Spleen (tissue), 11 donors: ENCODE results near the gene ABCA10. TPM values are rescaled to one million over a fixed set of nuclear protein-coding genes. Genes with fewer than 3 reads are reported as not detected.

ENCODE experiments used
- DNase-seq: peaks from one replicate; pipeline ENCODE4 v3.0.0-alpha.2; 2020
- H3K27ac ChIP-seq, 8 donors: fragments of 200-600 bp; sonication (generic) in 7 of 8; 1 replicate in 4 of 8; 2 replicates in 4 of 8; pipeline versions ENCODE4 v1.5.0 to v1.8.0; 2016 to 2021; ENCODE audit warnings: inconsistent platforms in 4 of 8, mild to moderate bottlenecking in 4 of 8, moderate library complexity in 1 of 8
- H3K27me3 ChIP-seq, 7 donors: fragments of 200-600 bp; sonication (generic) in 6 of 7; replicated peaks in 1 of 7; 1 replicate in 4 of 7; 2 replicates in 3 of 7; pipeline versions ENCODE4 v1.5.0 to v1.8.0; 2016 to 2021; ENCODE audit warnings: inconsistent platforms in 3 of 7, mild to moderate bottlenecking in 1 of 7
- H3K36me3 ChIP-seq, 6 donors: fragments of 200-600 bp; sonication (generic) in 5 of 6; 1 replicate in 4 of 6; 2 replicates in 2 of 6; pipeline versions ENCODE4 v1.5.0 to v1.8.0; 2016 to 2021; ENCODE audit warnings: inconsistent platforms in 2 of 6
- H3K4me1 ChIP-seq, 6 donors: fragments of 200-600 bp; sonication (generic) in 5 of 6; 1 replicate in 3 of 6; 2 replicates in 3 of 6; pipeline versions ENCODE4 v1.5.0 to v1.8.0; 2016 to 2021; ENCODE audit warnings: inconsistent platforms in 3 of 6
- H3K4me3 ChIP-seq, 8 donors: fragments of 200-600 bp; sonication (generic) in 7 of 8; 1 replicate in 4 of 8; 2 replicates in 4 of 8; pipeline versions ENCODE4 v1.5.0 to v1.8.0; 2016 to 2021; ENCODE audit warnings: inconsistent platforms in 4 of 8, mild to moderate bottlenecking in 4 of 8, moderate library complexity in 2 of 8
- H3K9me3 ChIP-seq, 8 donors: fragments of 200-600 bp; sonication (generic) in 7 of 8; 1 replicate in 4 of 8; 2 replicates in 4 of 8; pipeline versions ENCODE4 v1.5.0 to v1.8.0; 2016 to 2021; ENCODE audit warnings: inconsistent platforms in 4 of 8
- POLR2A ChIP-seq, 3 donors: fragments of 450-650 bp; IDR thresholded peaks; one replicate each; pipeline ENCODE4 v1.5.1; 2017; ENCODE audit warnings: antibody characterized with exemption in 3 of 3, mild to moderate bottlenecking in 1 of 3
- POLR2AphosphoS5 ChIP-seq, 3 donors: sonication (generic); formaldehyde crosslinking; IDR thresholded peaks; one replicate each; pipeline ENCODE4 v1.5.1; 2017; ENCODE audit warnings: antibody characterized with exemption in 3 of 3
- WGBS, 5 donors: extraction: QIAGEN DNeasy Blood & Tissue Kit in 3 of 5; methylation state at CpG; one replicate each; pipeline versions ENCODE4 v1.1.5 to v1.1.7; 2013 to 2018; 5-methylcytosine and 5-hydroxymethylcytosine counted together
- intact Hi-C: fragments of 100-400 bp; cut with DNase I; formaldehyde crosslinking; loops from one replicate; pipeline ENCODE4 v1.15.0; 2023; ENCODE audit warnings: low total_unique reads
- polyA plus RNA-seq, 3 donors: library from polyadenylated mRNA; stranded (reverse); fragments of 200-250 nt; gene quantifications; one replicate each; pipeline ENCODE4 v1.2.1, GENCODE V29; 2013
- total RNA-seq, 7 donors: library from RNA; depleted of rRNA in 3 of 7; stranded (reverse); fragments of >200 nt in 3 of 7; fragmentation: NEBNext Ultra II Directional in 4 of 7; extraction: Animal tissue kit (Norgen Biotek cat#: 25700) in 4 of 7; gene quantifications; one replicate each; pipeline versions ENCODE4 v1.1.0 to v1.2.1, GENCODE V29; 2016 to 2021
- TF ChIP-seq, protein P1 (sequence below), 11 experiments: fragments of 200-600 bp in 7 of 11; fragments of 450-650 bp in 4 of 11; sonication (generic) in 4 of 11; IDR thresholded peaks in 8 of 11; conservative IDR thresholded peaks in 3 of 11; 1 replicate in 7 of 11; 2 replicates in 4 of 11; pipeline versions ENCODE4 v1.4.0 to v1.8.0; 2016 to 2021; ENCODE audit warnings: antibody characterized with exemption in 11 of 11, inconsistent platforms in 4 of 11, mild to moderate bottlenecking in 1 of 11
- donor health status: healthy with polysubstance abuse.
- donor health status: DM: no; HTN: no; CAD: no; lungs with moderate emphysema.
- donor health status: DM: no; HTN: no; CAD: no.
- donor health status: Bipolar disorder and iron deficiency.
- donor health status: healthy.
- donor health status: DM: no; HTN: no; CAD: no.
- donor health status: DM: yes; HTN: yes; CAD: no.

The ABCA10 gene
- total and polyA plus RNA-seq, 10 donors, result 1.5 to 4.9 (median 2.4) TPM

DNA sequence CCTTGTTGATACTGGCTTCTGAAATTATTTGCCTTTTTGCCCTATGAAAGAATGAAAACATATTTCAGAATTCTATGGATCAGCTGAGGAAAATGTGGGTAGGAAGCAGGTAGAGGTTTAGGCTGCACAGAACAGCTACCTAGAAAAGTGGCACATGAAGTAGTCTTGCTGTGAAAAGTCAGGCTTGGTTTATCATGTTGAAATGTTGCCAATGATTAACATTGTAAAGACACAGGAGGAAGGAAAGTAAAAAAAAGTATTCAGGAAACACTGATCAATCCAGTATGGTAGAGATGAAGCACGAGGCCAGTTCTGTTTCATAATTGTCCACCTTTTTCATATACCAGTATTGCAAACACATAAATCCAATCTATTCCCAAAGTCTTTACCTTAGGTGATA is 116.8 kb downstream of the ABCA10 start:
- no peak overlapping the region for H3K4me3 ChIP-seq
- H3K4me1 ChIP-seq, result peaks cover 0 to 22% (median 2%) of the 10 kb centered on the region in 6 donors
- TF ChIP-seq POLR2A (IDR thresholded peaks at IDR 0.05) (no peak), POLR2AphosphoS5 (IDR thresholded peaks at IDR 0.05) (no peak)
- TF ChIP-seq, protein P1, sequence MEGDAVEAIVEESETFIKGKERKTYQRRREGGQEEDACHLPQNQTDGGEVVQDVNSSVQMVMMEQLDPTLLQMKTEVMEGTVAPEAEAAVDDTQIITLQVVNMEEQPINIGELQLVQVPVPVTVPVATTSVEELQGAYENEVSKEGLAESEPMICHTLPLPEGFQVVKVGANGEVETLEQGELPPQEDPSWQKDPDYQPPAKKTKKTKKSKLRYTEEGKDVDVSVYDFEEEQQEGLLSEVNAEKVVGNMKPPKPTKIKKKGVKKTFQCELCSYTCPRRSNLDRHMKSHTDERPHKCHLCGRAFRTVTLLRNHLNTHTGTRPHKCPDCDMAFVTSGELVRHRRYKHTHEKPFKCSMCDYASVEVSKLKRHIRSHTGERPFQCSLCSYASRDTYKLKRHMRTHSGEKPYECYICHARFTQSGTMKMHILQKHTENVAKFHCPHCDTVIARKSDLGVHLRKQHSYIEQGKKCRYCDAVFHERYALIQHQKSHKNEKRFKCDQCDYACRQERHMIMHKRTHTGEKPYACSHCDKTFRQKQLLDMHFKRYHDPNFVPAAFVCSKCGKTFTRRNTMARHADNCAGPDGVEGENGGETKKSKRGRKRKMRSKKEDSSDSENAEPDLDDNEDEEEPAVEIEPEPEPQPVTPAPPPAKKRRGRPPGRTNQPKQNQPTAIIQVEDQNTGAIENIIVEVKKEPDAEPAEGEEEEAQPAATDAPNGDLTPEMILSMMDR (IDR thresholded peaks at IDR 0.05 in 8 of 11, conservative IDR thresholded peaks at IDR 0.05 in 3 of 11), result no peak
- WGBS, 5 donors, result 39 to 82% (median 46%) methylated on average over 1 of the region's 1 CpG
- intact Hi-C loops, result no loop called here
- no peak for DNase-seq
- H3K9me3 ChIP-seq, result no peaks in the 10 kb centered on the region
- H3K27me3 ChIP-seq, result no peaks in the 10 kb centered on the region
- no peak overlapping the region for H3K27ac ChIP-seq
- H3K36me3 ChIP-seq, result no peaks in the 10 kb centered on the region

DNA sequence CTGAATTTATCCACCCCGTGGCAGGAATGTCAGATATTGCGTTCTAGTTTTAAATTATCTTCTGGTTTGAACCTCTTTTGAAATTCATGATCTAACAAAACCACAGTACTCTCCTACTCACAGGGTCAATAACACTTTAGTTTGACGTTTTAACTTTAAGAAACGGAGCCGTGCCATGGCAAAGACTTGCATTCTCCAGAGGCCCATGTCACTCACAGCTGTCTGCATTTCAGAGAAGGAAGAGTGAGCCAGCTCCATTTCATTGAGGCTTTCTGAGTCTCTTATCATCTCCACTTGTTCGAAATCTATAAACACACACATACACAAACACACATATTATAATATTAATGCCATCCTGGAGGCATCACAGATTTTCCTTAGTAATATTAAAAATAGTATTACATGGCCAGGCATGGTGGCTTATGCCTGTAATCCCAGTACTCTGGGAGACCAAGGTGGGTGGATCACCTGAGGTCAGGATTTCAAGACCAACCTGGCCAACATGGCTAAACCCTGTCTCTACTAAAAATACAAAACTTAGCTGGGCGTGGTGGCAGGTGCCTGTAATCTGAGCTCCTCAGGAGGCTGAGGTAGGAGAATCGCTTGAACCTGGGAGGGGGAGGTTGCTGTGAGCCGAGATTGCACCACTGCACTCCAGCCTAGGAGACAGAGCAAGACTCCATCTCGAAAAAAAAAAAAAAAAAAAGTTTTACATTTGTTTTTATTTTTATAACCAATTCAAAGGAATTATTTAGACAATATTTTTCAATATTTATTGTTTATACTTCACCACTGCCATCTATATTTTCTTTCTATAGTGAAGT is 122.5 kb downstream of the ABCA10 start:
- no peak for DNase-seq
- no peak for TF ChIP-seq POLR2A (IDR thresholded peaks at IDR 0.05)
- TF ChIP-seq, protein P1 (IDR thresholded peaks at IDR 0.05 in 8 of 11, conservative IDR thresholded peaks at IDR 0.05 in 3 of 11), result no peak
- no peak for TF ChIP-seq POLR2AphosphoS5 (IDR thresholded peaks at IDR 0.05)
- intact Hi-C loops, result no loop called here
- H3K36me3 ChIP-seq, result no peaks in the 10 kb centered on the region
- H3K27ac ChIP-seq, result no peak overlapping the region
- no peaks in the 10 kb centered on the region for H3K4me1 ChIP-seq
- H3K9me3 ChIP-seq, result no peaks in the 10 kb centered on the region
- H3K4me3 ChIP-seq, result no peak overlapping the region
- no peaks in the 10 kb centered on the region for H3K27me3 ChIP-seq
- 87 to 92% (median 88%) methylated on average over 10 of the region's 10 CpGs for WGBS, 5 donors

DNA sequence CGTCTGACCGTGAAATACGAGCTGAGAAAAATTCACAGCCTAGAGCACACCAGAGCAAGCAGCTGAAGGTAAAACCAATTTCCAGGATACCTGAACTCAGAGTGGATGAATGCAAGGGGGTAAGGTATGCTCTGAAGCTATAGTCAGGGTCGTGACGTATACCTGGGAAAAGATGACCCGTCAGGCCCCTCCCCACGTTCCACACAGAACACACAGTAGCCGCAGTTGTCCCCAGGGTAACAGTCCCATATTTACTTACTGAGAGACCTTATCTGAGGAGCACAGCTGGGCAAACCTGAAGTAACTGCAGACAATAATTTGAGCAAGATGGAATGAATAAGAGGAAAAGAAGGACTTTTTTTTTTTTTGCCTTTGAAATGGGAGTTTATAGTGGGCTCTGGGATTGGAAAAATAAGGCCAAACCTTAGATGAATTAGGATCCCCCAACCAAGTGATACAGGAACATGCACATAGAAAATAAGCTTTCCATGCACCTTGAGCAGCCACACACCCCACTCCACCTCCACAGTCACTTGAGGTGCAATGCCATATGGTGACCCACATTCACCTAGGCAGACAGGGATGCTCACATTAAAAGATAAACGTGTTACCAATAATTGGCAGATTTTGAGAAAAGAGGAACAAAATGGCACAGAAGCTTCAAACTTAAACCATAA is 124.9 kb downstream of the ABCA10 start:
- no peak for DNase-seq
- intact Hi-C loops, result no loop called here
- no peaks in the 10 kb centered on the region for H3K4me1 ChIP-seq
- H3K4me3 ChIP-seq, result no peak overlapping the region
- H3K27me3 ChIP-seq, result no peaks in the 10 kb centered on the region
- H3K9me3 ChIP-seq, result no peaks in the 10 kb centered on the region
- H3K27ac ChIP-seq, result no peak overlapping the region
- 90 to 95% (median 93%) methylated on average over 9 of the region's 9 CpGs for WGBS, 5 donors
- TF ChIP-seq POLR2A (IDR thresholded peaks at IDR 0.05) (no peak), POLR2AphosphoS5 (IDR thresholded peaks at IDR 0.05) (no peak)
- TF ChIP-seq, protein P1 (IDR thresholded peaks at IDR 0.05 in 8 of 11, conservative IDR thresholded peaks at IDR 0.05 in 3 of 11), result no peak
- no peaks in the 10 kb centered on the region for H3K36me3 ChIP-seq

DNA sequence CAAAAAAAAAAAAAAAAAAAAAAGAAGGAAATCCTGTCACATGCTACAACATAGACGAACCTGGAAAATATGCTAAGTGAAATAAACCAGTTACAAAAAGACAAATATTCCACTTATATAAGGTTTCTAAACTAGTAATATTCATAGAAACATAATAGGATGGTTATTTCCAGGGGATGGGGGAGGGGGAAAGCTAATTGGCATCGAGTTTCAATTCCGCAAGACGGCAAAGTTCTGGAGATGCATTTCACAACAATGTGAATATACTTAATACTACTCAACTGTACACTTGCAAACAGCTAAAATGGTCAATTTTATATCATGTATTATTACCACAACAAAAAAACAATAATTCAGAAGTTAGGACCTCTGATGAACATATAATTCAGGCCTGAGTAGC is 130.0 kb downstream of the ABCA10 start:
- no peak overlapping the region for H3K4me3 ChIP-seq
- TF ChIP-seq, protein P1 (IDR thresholded peaks at IDR 0.05 in 8 of 11, conservative IDR thresholded peaks at IDR 0.05 in 3 of 11), result no peak
- TF ChIP-seq POLR2AphosphoS5 (IDR thresholded peaks at IDR 0.05) (no peak), POLR2A (IDR thresholded peaks at IDR 0.05) (no peak)
- H3K27me3 ChIP-seq, result no peaks in the 10 kb centered on the region
- H3K4me1 ChIP-seq, result peaks cover 0 to 6% (median 3%) of the 10 kb centered on the region in 6 donors
- WGBS, 5 donors, result 65 to 79% (median 76%) methylated on average over 4 of the region's 4 CpGs
- intact Hi-C loops, result no loop called here
- no peak for DNase-seq
- H3K27ac ChIP-seq, result peak overlapping the region in 2 of 8 donors; percentile 28 to 43
- no peaks in the 10 kb centered on the region for H3K9me3 ChIP-seq
- H3K36me3 ChIP-seq, result no peaks in the 10 kb centered on the region
